Stimulated activated CD4-positive, alpha-beta T cell treated with anti-CD3 and anti-CD28 coated beads, Interleukin-4, amount 100 ng/mL, for 48 hours (primary cell): ENCODE results near the gene KCNJ16.

ENCODE experiments used
- DNase-seq, 2 donors: peaks; one replicate each; pipeline ENCODE4 v3.0.0-alpha.2; 2020; ENCODE audit warnings: low read depth in 2 of 2

Gene KCNJ16

DNA sequence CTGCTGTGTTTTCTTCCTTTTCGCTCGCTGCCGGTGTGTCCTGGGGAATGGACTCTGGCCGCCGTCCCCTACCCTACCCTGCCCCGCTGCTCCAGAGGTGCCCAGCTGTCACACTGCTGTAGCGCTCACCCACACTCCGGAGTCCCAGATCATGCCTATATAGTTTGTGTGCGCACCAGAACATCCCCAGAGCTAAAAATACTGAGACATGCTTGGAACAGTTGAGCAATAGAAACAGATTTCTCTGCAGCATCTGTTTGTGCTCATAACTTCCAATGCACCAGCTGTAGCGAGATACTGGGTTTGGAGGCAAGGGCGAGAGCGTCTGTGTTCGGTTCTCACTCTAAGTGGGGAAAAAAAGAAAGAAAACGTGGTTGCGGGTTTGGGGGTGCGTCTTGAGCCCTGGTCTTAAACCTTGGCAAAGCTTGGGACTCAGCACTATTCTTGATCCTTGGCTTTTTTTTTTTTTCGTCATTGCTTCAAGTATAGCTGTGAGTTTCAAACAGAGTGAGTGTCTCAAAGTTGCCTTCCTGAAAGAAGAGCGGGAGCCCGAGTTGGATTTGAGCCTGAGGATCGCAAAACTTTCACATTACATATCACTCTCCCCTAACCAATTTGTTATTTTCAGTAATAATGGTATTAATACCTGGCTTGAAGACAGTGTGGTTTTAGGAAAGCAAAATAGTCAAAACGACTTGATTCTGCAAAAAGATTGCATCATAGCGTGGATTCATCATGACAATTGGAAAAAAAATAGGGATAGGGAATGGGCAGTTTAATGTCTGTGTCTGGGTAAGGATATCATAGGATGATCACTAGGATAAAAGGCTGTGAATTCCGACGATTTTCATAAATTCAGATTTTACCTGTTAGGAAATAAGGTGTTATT is 94.9 kb downstream of the KCNJ16 start:
- no peak for DNase-seq

- DNase-seq, result no peak
Measured at GRCh38 chr17:70171159-70171558, 96.1 kb downstream of the KCNJ16 start.

GRCh38 chr17:70172449-70172848 is 97.4 kb downstream of the KCNJ16 start:
- no peak for DNase-seq

DNA sequence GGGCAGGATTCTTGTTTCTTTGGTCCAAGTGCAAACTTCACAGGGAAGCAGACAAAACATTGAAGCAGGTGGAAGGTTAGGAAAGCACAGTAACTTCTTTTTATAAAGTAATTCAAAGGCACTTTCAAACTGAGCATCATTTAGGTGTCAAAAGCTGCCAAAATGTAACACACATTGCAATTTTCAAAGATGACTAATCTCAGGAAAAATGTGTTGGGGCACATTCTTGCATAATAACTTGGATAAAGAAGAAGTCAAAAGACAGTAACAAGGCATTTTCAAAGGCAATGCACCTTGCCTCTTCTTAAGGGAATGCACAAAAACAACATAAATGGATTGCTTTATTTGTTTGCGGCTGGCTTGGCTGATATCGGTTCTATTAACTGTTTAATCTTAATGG is 97.9 kb downstream of the KCNJ16 start:
- DNase-seq, result no peak

DNA sequence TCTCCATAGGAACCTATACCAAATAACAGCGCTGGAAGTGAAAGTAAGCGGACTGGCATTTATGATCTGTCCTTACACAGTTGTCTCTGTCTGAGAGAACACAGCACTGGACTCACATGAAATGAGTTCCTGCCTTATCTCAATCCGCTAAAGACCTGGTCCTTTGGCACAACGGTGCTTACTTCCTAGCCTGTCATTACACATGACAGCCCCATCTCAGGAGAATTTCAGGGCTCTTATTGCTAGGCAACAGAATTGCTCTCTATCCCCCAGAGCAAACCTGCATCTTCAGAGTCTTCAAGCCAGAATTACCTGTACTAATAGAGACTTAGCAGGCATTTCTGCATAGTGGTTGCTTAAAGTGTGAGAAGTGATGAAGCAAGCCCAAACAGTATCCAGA is 98.7 kb downstream of the KCNJ16 start:
- no peak for DNase-seq

GRCh38 chr17:70181376-70181775 is 106.4 kb downstream of the KCNJ16 start:
- no peak for DNase-seq

GRCh38 chr17:70181866-70182265 is 106.8 kb downstream of the KCNJ16 start:
- DNase-seq, result no peak

GRCh38 chr17:70183508-70183907 is 108.5 kb downstream of the KCNJ16 start:
- no peak for DNase-seq

GRCh38 chr17:70184207-70184606 is 109.2 kb downstream of the KCNJ16 start:
- no peak for DNase-seq

DNA sequence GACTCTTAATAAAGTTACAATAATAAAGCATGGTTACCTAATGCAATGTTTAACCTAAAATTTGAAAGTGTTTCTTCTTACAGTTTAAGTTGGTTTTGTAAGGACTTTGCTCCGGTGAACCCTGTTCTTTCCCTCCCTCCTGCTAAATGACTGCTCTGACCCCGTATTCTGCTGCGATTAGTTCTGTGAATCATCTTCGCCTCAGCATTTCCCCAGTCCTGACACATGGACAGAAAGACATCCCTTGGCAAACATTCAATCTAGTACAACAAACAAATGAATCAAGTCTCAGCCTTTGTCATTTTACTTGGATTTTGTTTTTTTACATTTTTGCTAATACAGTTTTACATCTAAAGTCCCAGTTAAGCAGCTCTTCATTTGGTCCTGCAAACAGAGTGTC is 109.7 kb downstream of the KCNJ16 start:
- DNase-seq, result no peak
